Stimulated activated CD4-positive, alpha-beta T cell treated with anti-CD3 and anti-CD28 coated beads, Interleukin-1b, Interleukin-23, amount 100 ng/mL, for 24 hours (primary cell): ENCODE results near the gene SYPL2.

Source experiments
- DNase-seq, 4 experiments: peaks; one replicate each; pipeline ENCODE4 v3.0.0-alpha.2; 2020; ENCODE audit warnings: low read depth in 4 of 4, low spot score in 1 of 4

Gene SYPL2

DNA sequence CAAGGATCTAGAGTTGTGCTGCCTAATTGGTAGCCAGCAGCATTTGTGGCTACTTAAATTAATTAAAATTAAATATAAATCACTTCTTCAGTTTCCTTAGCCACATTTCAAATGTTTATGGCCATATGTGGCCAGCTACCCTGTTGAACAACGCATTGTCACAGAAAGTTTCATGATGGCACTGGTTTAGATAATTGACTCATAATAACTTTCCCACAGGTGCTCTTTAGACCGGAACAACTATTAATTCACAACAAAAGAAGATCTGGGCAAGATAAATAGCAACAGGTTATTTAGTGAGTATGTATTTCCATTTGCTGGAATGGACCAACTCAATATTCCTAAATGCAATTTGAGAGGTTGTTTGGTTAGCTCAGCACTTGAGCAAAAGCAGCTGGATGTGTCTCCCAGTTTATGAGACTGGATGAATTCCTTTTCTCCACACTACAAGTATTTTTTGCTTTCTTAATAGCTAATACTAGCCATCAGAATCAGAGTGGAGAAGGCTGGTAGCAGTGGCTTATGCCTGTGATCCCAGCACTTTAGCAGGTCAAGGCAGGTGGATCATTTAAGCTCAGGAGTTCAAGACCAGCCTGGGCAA, 46.9 kb downstream of the SYPL2 start:
- DNase-seq: no peak

DNA sequence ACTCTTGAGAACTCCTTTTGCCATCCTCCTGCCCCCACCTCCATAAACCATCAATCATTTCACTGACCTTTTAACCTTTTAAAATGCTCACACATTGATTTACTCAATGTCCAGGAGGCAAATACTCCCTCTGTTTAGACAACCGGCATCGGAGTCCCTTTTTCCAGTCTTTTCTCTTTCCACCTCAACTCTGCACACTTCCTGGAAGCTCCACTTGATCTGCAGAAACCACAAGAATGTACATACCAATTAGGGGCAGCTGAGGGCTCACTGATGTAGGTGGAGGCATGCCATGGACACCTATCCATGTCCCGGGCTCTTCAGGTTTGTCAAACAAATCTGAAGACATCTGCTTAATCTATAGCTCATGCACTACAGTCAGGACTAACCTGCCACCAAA, 48.5 kb downstream of the SYPL2 start:
- DNase-seq: no peak

DNA sequence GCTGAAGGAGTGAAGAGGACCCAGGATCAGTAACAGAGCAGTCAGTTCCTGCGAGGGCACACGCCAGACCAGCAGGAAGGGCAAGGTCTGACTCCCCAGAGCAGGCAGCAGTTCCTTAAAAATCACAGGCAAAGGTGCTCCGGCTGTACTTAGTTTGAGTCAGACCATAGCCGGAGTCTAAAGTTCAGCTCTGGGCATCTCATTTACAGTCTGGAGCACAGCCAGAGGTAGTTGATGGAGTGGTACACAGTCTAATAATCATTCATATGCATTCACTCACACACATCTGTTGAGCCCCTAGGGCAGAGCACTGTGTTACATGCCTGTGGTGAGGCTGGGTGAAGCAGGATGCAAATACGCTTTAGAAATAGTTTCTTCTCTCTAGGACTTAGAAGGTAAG, 50.5 kb downstream of the SYPL2 start:
- no peak for DNase-seq

DNA sequence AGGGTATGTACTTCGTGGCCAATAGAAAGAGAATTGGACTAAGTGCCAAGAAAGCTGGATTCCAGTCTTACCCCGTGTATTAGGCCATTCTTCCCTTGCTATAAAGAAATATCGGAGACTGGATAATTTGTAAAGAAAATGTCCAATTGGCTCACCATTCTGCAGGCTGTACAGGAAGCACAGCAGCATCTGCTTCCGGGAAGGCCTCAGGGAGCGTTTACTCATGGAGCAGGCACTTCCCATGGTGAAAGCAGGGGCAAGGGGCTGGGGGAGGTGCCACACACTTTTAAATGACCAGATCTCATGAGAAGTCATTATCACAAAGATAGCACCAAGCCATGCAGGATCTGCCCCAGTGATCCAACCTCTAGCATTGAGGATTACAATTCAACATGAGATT, 51.0 kb downstream of the SYPL2 start:
- DNase-seq: no peak

DNA sequence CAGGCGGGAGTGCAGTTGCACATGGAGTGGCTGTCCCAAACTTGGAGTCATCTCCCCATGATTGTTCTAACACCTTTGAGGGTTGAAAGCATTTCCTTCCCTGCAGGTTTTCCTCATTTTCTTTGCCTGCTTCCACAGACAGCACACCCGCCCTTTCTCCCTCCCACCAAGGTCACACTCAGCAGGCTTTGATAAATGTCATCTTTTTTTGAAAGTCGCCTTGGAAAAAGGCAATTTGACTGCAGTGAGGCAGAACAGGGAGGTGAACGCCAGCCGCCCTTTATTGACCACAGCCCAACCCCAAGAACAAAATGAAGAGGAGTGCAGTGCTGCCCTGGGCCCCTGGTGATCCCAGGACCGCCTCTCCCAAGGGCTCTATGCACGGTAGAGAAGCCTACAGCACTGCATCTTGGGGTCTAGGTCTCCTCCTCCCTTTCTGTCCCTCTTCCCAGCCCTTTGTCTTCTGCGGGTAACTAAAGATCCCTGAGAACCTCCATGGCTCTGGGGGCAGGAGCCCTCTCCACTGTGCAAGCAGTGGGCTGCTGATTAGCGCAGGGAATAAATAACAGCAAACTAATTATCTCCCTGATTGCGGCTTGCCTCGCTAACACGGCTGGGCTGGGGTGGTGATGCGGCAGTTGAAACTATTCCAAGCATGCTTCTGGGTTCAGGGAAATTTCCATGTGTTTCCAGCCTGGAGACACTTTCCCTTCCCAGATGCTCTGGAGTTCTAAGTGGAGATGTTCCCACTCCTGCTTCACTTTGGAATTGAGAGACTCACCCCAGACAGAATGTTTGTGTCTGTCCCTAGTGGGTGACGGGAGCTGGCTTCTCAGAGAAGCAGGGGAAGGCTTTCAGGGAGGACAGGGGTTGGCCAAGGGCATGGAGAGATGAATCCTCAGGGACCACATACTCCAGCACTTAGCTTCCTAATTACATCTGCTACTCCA, 54.9 kb downstream of the SYPL2 start:
- DNase-seq: no peak

DNA sequence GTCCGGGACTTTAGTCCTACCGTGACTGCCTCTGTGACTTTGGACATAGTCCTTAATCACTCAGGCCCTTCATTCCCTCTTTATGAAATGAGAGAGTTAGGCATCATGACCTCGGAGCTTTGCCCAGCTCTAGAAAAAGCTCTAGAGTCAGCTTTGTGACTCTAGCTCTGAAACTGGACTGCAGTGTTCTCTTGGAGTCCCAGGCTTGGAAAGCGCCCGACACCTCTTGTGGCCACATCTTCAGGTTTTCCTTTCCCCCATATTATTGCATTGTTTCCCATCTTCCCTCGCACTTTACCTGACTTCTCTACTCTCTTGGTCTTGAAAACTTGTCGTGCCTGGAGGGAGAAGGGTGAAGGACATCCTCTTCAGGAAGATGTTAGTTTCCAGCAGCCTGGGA, 55.7 kb downstream of the SYPL2 start:
- DNase-seq: no peak

DNA sequence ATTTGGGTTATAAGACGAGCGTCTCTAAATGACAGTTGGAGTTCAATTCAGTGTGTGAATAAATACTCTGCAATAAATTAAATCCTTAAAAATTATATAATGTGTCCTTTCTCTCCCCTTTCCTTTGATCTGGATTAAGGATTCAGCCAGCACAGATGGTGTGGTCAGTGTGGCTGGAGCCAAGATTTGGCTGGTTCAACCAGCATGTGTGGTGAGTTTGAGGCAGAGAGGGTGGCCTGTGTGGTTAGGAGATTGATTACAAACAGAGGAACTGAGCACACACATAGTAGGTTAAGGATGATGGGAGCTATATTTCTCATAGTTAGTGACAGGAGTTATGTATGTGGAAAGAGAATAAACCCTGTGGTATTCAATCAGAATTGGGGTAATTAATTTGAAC, 57.4 kb downstream of the SYPL2 start:
- DNase-seq: no peak

DNA sequence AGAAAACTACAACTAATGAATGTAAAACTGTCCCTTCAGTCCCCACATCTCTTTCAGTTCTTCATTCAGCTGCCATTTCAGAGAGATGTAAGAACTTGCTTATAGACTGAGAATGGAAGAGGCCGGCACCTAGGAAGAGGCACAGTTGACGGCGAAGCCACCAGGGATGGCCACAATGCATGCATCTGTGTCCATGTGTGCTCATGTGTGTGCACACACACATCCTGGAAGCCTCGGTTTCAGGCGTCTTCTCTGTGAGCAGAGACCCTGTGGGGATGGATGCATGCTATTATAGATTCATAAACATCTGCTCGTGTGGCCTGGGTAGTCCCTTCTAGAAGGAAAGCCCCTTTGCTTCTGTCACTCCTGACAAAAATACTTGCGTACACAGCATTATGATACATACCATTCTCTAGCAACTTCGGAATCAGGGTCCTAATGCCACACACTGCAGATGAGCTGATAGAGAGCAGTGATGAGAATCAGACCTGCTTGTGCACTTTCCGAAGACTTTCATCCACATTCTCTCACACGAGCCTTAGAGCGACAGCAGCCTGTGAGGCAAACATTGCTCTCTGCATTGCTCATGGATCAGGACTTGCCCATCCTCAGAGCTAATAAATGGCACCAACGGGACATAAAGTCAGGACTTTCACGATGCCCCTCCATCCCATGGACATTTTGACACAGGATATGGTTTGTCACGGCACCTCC, 60.9 kb downstream of the SYPL2 start:
- DNase-seq: no peak

DNA sequence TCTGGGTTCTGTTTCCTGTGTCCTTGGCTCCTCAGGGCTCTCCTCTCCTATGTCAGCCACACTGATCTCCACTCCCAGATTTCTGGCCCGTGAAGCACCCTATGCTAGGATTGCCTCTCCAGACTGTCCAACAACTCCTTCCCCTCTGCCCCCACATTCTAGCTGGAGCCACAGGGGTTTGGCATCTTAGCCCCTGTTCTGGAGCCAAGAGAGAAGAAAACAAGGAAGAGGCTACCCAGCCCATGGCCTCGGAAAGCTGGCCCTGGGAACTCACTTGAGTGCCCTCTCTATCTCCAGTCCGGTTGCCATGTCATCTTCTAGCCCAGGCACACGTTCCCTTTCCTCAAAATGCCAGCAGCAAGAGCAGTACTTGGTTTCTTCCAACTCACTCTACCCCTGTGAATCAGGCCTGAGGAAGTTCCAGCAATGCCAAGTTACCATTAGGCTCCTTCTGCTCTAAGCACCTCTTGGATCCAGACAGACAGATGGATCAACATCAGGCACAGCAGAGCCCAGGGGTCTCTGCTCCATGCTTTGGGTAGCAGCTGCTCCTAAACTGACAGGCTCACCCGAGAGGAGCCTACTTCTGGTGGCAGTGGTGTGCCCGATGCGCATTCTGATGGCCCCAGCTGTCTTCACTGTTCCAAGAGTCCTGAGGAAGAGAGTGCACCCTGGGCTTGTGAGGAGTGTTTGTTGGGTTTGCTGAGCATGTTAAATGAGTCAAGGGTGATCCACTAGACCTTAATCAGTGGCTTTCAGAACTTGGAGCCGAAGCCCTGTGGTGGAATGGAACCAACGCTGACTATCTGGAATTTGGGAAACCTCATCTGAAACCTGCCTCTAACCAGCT, 61.7 kb downstream of the SYPL2 start:
- no peak for DNase-seq

DNA sequence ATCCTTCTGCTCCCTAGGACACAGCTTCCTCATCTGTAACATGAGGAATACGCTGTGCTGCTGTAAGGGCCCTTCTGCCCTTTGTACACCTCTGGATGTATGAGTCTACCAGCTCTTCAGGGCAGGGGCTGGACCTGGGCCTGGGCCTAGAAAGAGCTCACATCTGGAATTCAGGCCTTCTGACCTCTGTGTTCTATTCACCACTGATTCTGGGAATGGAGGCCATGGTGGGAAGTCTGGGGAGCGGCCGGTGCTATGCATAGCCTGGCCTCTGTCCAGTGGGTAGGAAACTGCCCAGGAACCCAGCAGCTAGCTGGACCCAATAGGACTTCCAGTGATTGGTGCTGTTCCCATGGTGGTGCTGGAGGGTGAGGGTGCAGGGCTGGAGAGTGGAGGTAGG, 62.4 kb downstream of the SYPL2 start:
- DNase-seq: no peak

DNA sequence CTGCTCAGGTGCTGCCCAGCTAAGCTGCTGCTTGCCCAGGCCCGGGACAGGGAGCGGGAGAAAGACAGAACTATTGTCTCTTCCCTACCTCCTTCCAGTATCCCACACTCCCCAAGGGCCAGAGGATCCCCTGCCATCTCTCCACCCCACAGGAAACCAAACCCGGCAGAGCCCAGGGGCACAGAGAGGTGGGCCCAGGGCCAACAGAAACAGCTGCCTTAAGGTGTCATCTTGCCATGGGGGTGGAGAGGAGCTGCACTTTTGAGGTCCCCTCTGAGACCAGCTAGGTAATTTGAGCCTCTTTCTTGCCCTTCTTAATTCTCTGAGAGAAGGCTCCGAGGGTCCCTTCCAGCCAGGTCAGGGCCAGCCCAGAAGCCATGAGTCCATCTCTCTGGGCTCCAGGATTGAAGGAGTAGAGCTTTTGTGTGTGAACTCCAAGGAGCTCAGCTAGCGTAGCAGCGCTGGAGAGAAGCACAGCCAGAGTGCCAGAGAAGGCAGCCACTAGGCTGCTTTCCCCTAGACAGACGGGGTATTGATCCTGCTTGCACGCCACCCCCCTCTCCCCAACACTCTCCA, 63.6 kb downstream of the SYPL2 start:
- no peak for DNase-seq

DNA sequence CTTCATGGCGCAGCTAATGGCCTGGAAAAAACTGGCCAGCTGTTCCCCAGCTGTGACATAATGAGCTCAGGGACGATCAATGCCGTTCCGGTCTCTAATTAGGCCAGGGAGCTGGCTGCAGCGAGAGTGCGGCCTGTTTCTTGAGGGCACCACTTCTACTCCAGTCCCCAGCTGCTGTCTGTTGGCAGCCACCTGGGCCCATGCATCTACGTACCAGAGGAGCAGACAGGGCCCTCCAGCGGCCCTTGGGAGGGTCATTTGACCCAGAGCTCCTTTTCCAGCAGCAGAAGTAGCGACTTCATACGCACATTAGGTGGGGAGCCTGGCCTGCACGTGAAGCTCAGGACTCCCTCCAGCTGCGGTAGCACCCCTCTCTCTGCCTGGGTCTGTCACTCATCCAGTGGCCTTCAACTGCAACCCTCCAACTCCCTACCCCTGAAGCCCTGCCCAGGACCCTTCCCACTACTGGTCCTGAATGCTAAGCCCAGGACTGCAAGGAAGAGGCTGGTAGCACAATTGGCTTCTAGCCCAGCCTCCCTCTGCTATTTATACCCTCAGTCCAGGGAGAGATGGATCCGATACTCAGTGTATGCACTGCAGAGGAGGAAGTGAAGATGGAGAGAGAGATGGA, 64.2 kb downstream of the SYPL2 start:
- DNase-seq: no peak

DNA sequence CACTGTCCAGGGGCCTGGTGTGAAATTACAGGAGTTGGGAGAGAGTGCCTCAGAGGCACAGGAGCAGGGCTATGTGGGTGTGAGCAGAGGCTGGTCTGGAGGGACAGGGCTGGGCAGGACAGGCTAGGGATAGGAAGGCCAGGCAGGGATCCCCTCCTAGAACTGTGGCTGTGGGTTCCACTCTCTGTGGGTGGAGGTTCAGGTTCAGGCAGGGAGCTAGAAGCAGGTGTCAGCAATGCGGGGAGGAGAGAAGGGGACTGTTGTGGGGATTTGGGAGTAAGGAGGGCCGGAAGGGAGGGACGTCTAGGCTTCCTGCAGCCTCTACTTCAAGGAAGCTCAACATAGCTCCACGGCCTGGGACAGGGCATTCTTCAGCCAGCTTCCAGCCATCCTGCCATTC, 65.0 kb downstream of the SYPL2 start:
- no peak for DNase-seq
